A172 (cell line): ENCODE measurements around the gene THY1. TPM values are rescaled to one million over a fixed set of nuclear protein-coding genes. Genes with fewer than 3 reads are reported as not detected.
"Not testable (repeated sequence)": the region's sequence is repeated elsewhere in the genome, so short reads cannot be mapped to it uniquely, and the experiment has no call there.

Experiments
- DNase-seq: peaks from one replicate; pipeline ENCODE4 v3.0.0-alpha.2; 2015; ENCODE audit warnings: low spot score
- total RNA-seq: library from RNA; depleted of rRNA; stranded (reverse); fragments of >200 nt; shearing (Covaris generic); gene quantifications from 2 replicates; pipeline ENCODE4 v1.2.3, GENCODE V29; 2014

The THY1 gene
- total RNA-seq, 1 experiment from 2014 or later: 276 TPM

- no peak for DNase-seq
Observed at GRCh38 chr11:119445850-119446249, 22.9 kb upstream of the THY1 start.

GRCh38 chr11:119445379-119445778, 22.4 kb upstream of the THY1 start:
- no peak for DNase-seq

GRCh38 chr11:119441898-119442243, 18.9 kb upstream of the THY1 start:
- no peak for DNase-seq

GRCh38 chr11:119438599-119438998, 15.6 kb upstream of the THY1 start:
- DNase-seq: no peak

GRCh38 chr11:119437521-119437920, 14.5 kb upstream of the THY1 start:
- not testable (repeated sequence) for DNase-seq

- DNase-seq: no peak
Observed at GRCh38 chr11:119436711-119437110, 13.7 kb upstream of the THY1 start.

- DNase-seq: no peak
Observed at GRCh38 chr11:119436093-119436492, 13.1 kb upstream of the THY1 start.

GRCh38 chr11:119434591-119435330, 11.8 kb upstream of the THY1 start:
- no peak for DNase-seq

- peak; percentile 58 for DNase-seq
Observed at GRCh38 chr11:119433358-119433725, 10.4 kb upstream of the THY1 start.

GRCh38 chr11:119432484-119433357, 9.7 kb upstream of the THY1 start:
- DNase-seq: peak; percentile 71

GRCh38 chr11:119431523-119431922, 8.6 kb upstream of the THY1 start:
- DNase-seq: no peak

GRCh38 chr11:119427279-119427678, 4.3 kb upstream of the THY1 start:
- DNase-seq: no peak

- no peak for DNase-seq
Observed at GRCh38 chr11:119426142-119426541, 3.2 kb upstream of the THY1 start.

GRCh38 chr11:119424775-119425174, 1.8 kb upstream of the THY1 start:
- DNase-seq: no peak

- no peak for DNase-seq
Observed at GRCh38 chr11:119424276-119424675, 1.3 kb upstream of the THY1 start.

- no peak for DNase-seq
Observed at GRCh38 chr11:119423509-119424254, 710 bp upstream of the THY1 start.

GRCh38 chr11:119421941-119422808, 797 bp downstream of the THY1 start:
- peak; percentile 34 for DNase-seq

GRCh38 chr11:119421351-119421750, 1.6 kb downstream of the THY1 start:
- DNase-seq: no peak

GRCh38 chr11:119420631-119421030, 2.3 kb downstream of the THY1 start:
- DNase-seq: no peak

- no peak for DNase-seq
Observed at GRCh38 chr11:119419834-119420492, 3.0 kb downstream of the THY1 start.

GRCh38 chr11:119419246-119419645, 3.7 kb downstream of the THY1 start:
- DNase-seq: no peak
